GM21526 (cell line): ENCODE results near the gene ACAT2.
"Not testable (repeated sequence)": the region's sequence is repeated elsewhere in the genome, so short reads cannot be mapped to it uniquely, and the experiment has no call there.

Experiments used
- ATAC-seq: cut with Tn5 transposase; IDR thresholded peaks from one replicate; pipeline ENCODE4 v1.9.1; 2021; ENCODE audit warnings: moderate library complexity; ENCODE audit not compliant: unreplicated experiment, low FRiP score

Gene ACAT2

DNA sequence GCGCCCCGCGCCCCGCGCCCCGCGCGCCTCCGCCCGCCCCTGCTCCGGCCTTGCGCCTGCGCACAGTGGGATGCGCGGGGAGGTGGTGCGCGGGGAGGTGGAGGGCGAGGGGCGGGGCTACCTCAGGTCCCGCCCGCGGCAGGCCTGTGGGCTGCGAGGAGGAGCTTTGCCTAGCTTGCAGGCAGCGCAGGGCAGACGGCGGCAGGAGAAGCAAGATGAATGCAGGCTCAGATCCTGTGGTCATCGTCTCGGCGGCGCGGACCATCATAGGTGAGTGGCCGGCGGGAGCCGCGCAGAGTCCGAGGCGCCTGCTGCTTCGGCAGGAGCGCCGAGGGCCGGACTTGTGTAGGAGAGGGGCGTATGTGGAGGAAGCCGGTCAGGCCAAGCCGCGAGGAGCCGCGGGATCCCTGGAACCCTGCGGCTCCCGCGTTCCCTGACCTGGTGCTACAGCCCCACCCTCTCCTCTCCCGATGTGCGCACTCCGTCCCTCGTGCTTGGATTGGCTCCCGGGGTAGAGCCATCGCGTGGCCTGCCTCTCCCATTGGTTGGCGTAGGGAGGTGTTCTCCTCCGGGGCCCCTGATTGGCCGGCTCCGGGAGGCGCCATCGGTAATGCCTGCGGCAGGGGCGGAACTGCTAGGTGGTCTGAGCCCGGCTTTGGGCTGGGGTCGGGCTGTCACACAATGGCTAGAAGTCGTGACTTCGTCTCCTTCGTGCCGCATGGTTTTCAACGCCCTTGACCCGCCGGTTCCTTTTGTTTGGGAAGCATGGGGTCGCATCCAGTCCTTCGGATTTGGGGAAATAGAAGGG lies at the start of gene ACAT2:
ACAT2 (plus strand) TSS at position 173 of the 808 bp plus-strand sequence; CDS start at position 216, 43 bp downstream.
- peak; percentile 96 for ATAC-seq

DNA sequence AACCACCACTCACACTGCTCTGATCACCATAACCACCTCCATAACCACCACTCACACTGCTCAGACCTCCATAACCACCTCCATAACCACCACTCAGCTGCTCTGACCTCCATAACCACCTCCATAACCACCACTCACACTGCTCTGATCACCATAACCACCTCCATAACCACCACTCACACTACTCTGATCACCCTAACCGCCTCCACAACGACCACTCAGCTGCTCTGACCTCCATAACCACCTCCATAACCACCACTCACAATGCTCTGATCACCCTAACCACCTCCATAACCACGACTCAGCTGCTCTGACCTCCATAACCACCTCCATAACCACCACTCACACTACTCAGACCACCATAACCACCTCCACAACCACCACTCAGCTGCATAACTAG lies 49.5 kb upstream of the ACAT2 start:
- not testable (repeated sequence) for ATAC-seq

DNA sequence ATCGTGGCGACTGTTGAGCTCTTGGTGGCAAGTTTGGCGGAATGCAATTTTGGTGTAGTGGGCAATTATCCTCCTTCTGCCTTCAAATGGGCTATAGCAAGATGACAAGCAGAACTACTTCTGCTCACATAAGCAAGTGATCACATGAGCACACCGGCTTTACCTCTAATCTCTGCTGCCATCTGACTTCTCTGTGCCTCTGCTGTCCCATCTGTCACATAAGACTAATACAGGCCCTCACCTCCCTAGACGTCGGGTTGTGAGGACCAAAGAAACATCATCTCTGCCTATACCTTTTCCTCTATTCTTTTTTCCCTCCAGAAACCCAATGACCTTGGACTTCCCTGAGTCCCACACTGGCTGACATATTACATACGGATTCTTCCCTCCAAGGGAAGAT lies 47.9 kb upstream of the ACAT2 start:
- ATAC-seq: no peak

DNA sequence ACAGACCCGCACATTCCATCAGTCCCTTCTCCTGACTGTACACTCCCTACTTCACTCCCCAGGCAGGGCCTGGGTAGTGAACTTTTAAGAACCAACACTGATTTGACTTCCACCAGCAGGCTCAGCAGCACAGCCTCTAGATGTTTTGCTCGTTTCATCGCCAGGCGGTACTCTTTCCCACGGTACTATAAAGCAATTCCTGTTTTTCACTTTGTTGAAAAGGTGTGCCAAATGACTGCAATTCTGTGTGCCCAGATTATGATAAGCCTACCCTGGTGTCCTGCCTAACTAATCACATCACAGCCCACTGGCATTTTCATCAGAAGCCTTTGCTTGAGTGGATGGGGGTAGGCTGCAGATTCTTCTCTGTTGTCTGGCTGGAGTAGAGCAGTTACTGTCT lies 47.4 kb upstream of the ACAT2 start:
- no peak for ATAC-seq

DNA sequence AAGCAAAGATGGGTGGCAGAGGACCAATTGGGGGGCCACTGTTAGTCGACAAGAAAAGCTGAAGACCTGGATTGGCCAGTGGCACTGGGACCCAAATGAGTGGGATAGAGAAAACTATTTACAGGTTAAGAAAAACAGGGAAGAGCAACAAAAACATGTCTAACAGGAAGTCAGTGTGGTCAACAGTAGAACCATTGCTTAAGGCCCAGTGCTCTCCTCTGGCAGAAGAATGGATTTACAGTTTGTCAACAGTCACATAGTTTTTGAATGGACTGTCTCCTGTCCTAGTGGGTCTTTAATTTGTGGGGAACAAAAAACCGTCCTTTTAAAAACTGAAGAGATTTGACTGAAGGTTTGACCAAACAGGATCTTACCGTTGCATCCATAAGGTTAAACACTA lies 46.7 kb upstream of the ACAT2 start:
- ATAC-seq: no peak

DNA sequence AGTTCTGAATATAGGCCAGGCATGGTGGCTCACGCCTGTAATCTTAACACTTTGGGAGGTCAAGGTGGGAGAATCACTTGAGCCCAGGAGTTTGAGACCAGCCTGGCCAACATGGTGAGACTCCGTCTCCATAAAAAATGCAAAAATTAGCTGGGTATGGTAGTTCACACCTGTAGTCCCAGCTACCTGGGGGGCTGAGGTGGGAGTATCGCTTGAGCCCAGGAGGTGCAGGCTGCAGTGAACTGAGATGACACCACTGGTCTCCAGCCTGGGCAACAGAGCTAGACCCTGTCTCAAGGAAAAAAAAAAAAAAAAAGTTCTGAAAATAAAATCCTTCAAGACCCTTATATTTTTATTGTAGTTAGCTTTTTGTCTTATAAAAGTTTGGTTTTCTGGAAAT lies 46.2 kb upstream of the ACAT2 start:
- no peak for ATAC-seq

DNA sequence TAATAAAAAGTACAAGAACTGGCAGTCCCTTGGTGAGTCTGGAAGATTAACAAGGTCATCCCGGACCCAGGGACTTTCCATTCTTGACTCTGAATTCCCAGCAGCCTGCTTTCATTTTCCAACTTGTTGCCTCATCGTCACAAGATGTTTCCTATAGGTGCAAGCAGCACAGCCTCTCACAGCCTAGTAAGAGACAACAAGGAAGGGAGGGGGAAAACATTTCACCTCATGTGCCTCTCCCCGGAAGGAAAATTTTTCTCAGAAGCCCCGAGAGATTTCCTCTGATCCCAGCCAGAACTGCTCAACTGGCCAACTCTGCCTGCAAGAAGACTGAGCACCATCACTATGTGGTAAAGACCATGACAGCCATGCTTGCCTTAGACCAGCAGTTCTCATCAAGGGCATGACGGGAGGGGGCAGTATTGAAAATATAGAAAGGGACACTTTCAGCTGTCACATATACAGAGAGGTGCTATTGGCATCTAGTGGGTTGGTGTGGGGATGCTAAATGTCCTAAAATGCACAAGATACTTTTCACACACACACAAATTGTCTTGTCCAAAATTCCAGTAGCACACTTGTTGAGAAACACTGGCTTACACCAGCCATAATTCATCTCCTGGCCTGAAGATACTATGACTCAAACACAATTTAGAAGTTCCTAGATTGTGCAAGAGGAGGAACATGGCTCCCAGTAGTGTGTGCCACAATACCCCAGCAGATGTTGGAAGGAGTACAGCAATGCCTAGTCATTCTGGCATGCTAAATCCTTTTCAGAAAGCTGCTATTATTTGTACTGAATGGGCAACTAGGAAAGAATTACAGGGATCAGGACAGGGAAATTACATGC lies 45.4 kb upstream of the ACAT2 start:
- ATAC-seq: no peak

DNA sequence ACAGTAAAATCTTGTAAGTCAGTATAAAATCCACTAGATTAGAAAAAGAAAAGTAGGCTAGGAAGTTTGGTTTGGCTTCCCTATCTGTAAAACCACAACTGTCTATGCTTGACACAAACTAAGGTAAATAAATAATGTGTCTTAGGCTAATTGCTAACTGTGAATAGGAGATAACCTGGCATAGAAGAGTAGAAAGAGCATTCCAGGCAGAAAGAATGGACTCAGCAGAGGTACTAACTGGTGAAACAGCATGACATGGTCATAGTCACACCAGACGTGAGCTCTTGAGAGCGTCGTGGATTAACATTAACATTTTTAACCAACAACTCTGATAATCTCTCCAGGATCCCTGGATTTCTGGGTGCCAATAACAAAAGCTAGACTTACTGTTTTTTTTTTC lies 43.2 kb upstream of the ACAT2 start:
- ATAC-seq: no peak

DNA sequence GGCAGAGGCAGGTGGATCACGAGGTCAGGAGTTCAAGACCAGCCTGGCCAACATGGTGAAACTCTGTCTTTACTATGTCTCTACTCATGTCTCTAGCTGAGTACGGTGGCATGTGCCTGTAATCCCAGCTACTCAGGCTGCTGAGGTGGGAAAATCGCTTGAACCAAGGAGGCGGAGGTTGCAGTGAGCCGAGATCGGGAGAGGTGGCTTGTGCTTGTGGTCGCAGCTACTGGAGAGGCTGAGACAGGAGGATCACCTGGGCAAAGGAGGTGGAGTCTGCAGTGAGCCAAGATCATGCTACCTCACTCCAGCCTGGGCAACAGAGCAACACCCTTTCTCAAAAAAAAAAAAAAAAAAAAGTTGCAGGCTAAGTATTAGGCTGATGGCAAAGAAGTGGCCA lies 42.6 kb upstream of the ACAT2 start:
- no peak for ATAC-seq

DNA sequence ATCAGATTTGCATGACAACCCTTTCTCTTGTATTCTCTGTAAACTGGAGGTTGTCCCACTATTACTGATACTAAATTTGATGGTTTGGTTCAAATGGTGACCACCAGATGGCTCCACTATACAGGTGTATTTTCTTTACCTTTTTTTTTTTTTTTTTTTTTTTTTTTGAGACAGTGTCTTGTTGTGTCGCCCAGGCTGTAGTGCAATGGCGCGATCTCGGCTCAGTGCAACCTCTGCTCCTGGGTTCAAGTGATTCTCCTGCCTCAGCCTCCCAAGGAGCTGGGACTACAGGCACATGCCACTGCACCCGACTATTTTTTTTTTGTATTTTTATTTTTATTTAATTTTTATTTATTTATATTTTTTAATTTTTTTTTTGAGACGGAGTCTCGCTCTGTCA lies 41.1 kb upstream of the ACAT2 start:
- ATAC-seq: peak; percentile 41

DNA sequence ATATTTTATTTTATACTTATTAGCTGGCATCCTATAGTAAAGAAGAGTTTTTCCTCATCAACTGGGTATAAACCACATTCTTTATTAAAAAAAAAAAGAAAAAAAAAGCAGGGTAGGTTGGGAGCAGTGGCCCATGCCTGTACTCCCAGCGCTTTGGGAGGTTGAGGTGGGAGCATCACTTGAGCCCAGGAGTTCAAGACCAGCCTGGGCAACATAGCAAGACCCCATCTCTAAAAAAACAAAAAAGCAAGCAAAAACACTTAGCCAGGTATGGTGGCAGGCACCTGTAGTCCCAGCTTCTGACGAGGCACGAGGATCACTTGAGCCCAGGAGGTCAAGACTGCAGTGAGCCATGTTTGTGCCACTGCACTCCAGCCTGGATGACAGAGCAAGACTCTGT lies 39.9 kb upstream of the ACAT2 start:
- ATAC-seq: not testable (repeated sequence)

DNA sequence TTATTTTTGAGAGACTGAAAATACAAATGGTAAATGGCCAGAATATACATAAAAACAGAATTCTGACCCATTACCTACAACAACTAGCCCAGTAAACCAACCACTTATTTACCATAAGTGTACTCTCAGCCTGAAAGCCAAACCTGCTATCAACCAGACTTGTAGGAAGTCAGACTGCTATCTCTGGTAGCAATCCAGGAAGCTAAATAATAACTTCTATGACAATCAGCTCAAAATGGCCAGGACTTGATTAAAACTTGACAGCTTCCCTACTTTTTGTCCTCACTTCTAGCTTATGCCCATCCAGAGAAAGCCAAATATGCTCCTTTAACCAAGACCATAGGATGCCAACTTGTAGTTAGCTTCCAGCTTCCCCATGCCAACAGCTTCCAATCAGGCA lies 39.2 kb upstream of the ACAT2 start:
- no peak for ATAC-seq

DNA sequence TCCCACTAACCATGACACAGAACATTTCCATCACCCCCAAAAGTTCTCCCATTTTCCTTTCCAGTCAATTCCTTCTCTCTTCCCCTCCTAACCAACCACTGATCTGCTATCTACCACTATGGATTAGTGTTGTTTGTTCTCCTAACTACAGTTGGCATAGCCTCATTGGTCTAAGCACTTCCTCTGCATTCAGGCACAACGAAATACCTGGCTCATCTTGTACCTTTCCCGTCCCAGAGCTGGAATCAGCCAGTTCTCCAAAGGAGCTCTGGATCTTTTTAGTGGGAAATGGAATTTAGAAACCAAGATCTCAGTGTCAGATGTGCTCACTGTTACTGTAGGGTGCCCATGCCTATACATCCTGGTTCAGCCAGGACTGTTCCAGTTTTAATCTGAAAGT lies 38.6 kb upstream of the ACAT2 start:
- no peak for ATAC-seq

DNA sequence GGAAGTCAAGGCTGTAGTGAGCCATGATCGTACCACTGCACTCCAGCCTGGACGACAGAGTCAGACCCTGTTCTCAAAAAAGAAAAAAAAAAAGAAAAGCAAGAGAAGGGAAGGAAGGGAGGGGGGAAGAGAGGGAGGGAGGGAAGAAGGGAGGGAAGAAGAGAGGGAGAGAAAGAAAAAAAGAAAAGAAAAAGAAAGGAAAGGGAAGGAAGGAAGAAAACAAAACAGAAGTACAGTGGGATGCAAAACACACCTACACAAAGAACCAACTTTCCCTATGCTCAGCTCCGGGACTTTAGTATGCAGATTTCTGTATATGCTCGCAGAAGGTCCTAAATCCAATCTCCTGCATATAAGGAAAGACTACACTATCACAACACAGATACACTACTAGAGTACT lies 37.1 kb upstream of the ACAT2 start:
- no peak for ATAC-seq

DNA sequence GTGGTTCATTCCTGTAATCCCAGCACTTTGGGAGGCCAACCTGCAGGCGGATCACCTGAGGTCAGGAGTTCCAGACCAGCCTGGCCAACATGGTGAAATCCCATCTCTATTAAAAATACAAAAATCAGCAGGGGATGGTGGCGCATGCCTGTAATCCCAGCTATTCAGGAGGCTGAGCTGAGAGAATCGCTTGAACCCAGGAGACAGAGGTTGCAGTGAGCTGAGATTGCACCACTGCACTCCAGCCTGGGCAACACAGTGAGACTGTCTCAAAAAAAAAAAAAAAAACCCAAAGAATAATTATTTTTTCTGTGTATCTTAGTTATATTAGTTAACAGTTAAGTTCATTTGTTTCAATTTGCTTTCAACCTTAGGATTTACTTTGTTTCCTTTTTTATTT lies 36.6 kb upstream of the ACAT2 start:
- ATAC-seq: not testable (repeated sequence)

DNA sequence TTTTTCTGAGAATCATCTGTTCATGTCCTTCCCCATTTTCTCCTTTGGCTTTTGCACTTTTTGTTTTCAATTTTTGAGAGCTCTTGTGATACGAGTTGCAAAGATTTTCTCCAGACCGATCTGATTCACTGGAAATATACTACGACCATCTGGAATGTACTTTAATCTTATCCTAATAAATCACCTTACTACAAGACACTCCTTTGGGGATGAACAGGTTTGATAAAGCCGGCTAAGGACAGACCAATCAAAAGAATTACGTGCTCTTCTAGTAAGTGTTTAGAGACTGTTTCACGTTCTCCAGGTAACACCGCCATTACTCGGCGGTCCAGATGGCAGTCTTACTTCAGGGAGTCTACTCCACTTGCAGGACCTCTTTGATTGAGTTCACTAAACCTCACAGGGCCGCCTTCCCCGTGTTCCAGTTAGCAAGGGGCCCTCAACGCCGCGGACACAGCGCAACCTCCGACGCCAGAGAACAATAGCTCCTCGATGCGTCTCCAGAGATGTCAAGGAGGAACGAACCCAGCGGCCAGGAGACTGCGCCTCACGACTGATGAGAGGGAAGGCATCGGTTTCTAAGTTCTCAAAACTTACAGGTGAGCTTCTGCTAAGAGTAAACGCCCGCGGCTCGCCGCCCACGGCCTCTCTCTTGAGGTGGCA lies 35.5 kb upstream of the ACAT2 start:
- ATAC-seq: peak; percentile 19

DNA sequence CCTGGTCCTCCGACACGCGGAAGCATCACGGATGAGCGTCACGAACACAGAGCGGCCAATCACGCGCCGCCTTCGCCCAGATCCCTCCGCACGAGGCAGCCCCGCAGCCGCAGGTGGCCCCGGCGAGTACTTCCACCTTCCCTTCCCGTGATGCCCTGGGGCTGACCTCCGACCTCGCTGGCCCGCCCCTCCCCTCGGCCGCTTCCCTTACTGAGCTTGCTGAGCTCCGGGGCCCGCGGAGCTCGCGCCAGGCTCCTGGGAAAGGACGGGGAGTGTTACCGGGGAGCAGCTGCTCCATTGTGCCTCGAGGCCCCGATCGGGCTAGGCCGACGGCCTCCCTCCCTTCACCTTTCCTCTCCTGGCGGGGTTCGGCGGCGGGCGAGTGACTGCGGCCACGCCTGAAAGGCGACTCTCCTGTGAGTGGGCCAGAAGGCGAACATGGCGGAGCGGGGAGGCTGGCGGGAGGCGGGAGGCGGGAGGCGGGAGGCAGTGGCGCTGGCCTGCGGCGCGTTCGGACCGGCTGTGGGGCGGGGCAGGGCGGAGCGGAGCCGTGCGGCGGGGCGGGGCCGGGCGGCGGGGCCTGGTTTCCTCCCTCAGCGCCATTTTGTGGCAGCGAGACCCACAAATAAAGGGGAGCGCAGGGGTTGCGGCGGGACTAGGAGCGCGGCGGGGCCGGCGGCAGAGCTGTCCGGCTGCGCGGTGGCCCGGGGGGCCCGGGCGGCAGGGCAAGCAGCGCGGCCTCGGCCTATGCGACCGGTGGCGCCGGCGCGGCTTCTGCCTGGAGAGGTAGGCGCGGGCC lies 34.7 kb upstream of the ACAT2 start, which contains the start of gene WTAP:
WTAP (plus strand) TSS at position 589 of the 799 bp plus-strand sequence. CDS start 8,760 bp downstream, outside the sequence.
- ATAC-seq: peak; percentile 78

DNA sequence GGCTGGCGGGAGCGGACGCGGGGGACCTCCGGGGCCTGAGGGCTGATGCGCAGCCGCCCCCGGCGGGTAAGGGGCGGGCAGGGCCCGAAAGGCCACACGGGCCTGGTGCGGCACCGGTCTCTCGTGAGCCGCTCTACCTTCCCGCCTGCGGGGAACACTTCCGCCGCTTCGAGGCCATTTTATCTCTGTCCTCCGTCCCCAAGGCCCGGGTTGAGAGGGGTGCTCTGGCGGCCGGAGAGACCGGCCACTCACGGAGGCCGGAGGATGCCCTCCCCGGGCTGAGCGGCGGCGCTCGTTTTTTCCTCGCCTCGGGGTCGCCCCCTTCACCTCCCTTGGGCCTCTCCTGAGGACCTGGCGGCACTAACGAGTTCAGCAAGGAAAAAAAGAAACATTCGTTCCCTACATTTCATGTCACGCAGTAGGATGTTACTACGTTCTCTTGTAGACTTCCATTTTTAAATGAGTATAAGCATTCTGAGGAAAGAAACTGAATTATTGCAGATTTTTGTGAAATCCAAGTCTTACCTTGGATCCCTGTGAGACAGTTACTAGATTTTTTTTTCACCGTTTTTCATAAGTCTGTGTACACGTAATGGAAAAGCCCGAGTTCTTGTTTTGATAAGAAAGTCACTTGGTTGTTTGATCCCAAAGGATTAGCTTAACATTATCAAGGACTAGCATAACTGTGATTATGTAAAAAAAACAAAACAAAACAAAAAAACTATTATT lies 34.0 kb upstream of the ACAT2 start:
- peak; percentile 20 for ATAC-seq

DNA sequence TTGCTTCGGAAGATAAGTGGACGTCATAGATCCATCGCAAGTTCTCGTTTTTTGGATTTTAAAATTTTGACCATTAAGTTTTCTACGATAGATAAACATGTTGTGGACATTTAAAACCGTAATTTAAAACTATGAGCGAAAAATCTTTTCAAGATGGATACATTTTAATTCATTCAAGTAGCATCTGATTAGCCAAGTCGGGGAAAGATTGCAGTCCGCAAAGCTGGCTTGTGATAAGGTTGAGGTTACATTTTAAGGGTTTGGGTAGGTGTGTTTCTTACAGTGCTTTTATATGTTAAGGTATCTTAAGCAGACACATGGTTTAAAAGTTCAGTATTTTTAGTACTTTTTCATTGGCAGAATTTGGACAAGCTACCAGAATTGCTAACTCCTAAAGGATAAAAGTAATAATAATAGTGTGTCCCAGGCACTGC lies 33.3 kb upstream of the ACAT2 start:
- no peak for ATAC-seq
